HG03469 (cell line): ENCODE results near the gene SRBD1.

ENCODE experiments used
- ATAC-seq: cut with Tn5 transposase; IDR thresholded peaks from one replicate; pipeline ENCODE4 v1.9.1; 2021; ENCODE audit warnings: mild to moderate bottlenecking, moderate library complexity, moderate number of reproducible peaks; ENCODE audit not compliant: unreplicated experiment

Gene SRBD1

GRCh38 chr2:45477546-45477945 is 133.5 kb downstream of the SRBD1 start:
- ATAC-seq: no peak

DNA sequence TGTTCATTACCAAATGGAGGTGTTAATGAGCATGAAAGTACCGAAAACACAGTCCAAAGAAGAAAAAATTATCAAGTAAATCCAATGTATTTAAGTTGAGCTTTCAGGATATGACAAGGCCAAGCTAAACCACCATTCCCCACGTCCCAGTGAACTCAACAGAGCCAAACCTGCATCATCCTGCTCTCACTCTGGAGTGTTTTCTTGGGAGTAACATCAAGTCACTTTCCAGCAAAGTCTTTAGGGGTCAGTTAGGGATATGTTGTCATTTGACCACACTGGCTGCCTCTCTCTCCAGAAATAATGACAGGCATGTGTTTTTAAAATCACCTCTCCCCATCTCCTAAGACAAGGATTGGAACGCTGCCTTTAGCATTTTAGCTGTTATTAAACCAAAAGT is 140.5 kb downstream of the SRBD1 start:
- no peak for ATAC-seq

- ATAC-seq: no peak
These were observed 141.6 kb downstream of the SRBD1 start for GRCh38 chr2:45469314-45470099.

DNA sequence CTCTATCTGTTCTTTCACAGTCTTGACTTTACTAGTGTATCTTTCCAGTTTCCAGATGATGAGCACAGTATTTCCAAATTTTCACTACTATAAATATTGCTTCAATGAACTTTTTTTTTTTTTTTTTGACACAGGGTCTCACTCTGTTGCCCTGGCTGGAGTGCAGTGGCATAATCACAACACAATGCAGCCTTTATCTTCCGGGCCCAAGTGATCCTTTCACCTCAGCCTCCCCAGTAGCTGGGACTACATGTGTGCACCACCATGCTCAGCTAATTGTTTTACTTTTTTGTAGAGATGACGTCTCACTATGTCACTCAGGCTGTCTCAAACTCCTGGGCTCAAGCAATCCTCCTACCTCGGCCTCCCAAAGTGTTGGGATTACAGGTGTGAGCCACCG is 142.8 kb downstream of the SRBD1 start:
- no peak for ATAC-seq

DNA sequence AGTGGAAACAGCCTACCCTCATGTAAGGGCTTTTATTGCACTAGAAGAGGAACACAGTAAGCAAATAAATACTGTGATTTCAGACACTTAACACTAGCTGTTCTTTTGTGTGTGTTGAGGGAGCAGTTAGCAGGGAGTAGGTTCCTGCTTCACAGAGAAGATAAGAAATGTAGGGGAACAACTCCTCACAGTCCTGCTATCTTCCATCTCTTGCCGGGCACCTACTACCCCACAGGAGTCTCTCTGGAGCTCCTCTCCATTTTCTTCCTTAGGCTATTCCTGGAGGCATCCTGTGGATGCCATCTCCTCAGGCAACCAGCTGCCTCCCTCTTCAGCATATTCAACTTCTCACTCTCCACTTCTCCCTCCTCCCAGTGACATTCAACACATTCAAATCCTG is 145.0 kb downstream of the SRBD1 start:
- no peak for ATAC-seq

GRCh38 chr2:45460825-45461224 is 150.2 kb downstream of the SRBD1 start:
- ATAC-seq: no peak

- no peak for ATAC-seq
These were observed 151.2 kb downstream of the SRBD1 start for GRCh38 chr2:45459860-45460259.

- no peak for ATAC-seq
These were observed 152.0 kb downstream of the SRBD1 start for GRCh38 chr2:45458909-45459563.

GRCh38 chr2:45457211-45457945 is 153.7 kb downstream of the SRBD1 start:
- no peak for ATAC-seq

GRCh38 chr2:45452866-45453265 is 158.2 kb downstream of the SRBD1 start:
- ATAC-seq: no peak

GRCh38 chr2:45450634-45451033 is 160.4 kb downstream of the SRBD1 start:
- no peak for ATAC-seq

- ATAC-seq: no peak
These were observed 162.8 kb downstream of the SRBD1 start for GRCh38 chr2:45448217-45448616.

DNA sequence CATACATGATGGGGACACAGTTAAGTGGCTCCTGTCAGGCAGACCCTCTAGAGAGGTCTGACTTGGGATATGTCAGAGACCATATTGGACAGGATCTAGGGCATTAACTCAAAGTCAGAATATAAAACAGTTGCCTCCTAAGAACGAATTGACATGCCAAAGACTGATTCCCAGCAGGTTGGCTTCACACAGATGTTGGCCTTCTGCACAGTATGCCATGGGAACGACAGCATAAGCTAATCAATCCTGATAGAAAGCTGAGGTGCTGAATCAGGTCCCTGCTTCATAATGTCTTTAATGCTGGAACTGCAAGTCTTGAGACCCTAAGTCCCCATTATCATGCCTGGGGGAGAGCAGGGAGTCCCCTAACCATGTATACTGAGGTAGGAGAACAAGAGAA is 165.1 kb downstream of the SRBD1 start:
- ATAC-seq: no peak

GRCh38 chr2:45445037-45445436 is 166.0 kb downstream of the SRBD1 start:
- no peak for ATAC-seq

DNA sequence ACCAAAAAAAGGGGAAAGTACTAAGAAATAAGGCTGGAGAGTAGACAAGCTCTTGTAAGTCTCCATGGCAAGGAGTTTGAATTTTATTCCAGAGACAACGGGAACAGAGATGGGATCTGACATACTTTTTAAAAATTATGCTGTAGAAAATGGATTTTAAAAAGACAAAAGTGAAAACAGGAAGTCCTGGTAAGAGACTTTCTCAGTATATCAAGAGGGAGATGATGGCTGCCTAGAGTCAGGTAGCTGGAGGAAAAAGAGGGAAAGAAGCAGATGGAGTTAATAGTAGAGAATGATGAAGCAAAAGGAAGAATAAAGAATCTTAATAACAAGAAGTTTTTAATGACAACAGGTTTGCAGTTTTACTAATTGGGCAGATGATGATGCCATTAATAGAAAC is 168.1 kb downstream of the SRBD1 start:
- no peak for ATAC-seq

GRCh38 chr2:45442026-45442425 is 169.0 kb downstream of the SRBD1 start:
- no peak for ATAC-seq

- ATAC-seq: no peak
These were observed 169.5 kb downstream of the SRBD1 start for GRCh38 chr2:45441571-45441970.

- peak; percentile 40 for ATAC-seq
These were observed 171.0 kb downstream of the SRBD1 start for GRCh38 chr2:45439788-45440773.

DNA sequence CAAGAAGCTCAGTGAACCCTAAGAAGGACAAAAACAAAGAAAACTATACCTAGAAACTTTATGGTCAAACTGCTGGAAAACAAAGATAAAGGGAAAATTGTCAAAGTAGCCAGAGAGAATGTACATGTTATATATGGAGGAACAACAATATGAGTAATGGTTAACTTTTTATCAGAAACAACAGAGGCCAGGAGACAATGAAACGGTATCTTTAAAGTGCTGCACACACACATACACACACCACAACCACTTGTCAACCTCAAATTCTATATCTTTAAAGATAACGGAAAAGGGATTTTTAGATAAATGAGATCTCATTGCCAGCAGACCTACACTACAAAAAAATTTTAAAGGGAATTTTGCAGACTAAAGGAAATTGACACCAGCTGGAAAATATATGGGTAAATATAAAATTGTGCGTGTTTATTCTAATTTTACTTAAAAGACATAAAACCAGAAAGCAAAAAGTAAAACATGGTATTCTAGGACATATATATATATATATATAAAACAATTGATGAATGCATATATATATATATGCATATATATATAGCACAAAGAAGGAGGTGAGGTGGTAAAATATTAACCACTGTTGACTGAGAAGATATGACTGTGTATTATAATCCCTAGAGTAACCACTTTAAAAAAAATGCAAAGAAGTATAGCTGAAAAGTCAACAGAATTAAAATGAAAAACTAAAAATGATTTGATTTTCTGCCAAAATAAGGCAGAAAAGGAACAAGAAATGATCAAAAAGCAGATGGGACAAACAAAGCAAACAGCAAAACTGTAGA is 172.0 kb downstream of the SRBD1 start:
- no peak for ATAC-seq

DNA sequence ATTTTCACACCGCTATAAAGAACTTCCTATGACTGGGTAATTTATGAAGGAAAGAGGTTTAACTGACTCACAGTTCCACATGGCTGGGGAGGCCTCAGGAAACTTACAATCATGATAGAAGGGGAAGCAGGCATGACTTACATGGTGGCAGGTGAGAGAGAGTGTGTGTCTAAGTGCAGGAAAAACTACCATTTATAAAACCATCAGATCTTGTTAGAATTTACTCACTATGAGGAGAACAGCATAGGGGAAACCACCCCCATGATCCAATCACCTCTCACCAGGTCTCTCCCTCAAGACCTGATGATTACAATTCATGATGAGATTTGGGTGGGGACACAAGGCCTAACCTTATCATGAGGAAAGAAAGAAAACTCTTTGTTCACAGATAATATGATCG is 174.6 kb downstream of the SRBD1 start:
- no peak for ATAC-seq
